ENCODE data around the gene ACSM6.
"Not testable (repeated sequence)": the region's sequence is repeated elsewhere in the genome, so short reads cannot be mapped to it uniquely, and the experiment has no call there.

Gene ACSM6

GRCh38 chr10:95217476-95217875 lies 23.4 kb downstream of the ACSM6 start:
- no peak for DNase-seq

GRCh38 chr10:95220539-95220938 lies 26.5 kb downstream of the ACSM6 start:
- DNase-seq = no peak

GRCh38 chr10:95221124-95221523 lies 27.1 kb downstream of the ACSM6 start:
- DNase-seq = no peak

- no peak for DNase-seq
These were observed 31.1 kb downstream of the ACSM6 start for GRCh38 chr10:95225136-95225535.

- DNase-seq = not testable (repeated sequence)
These were observed 35.1 kb downstream of the ACSM6 start for GRCh38 chr10:95228934-95229723.

- DNase-seq = no peak
These were observed 35.9 kb downstream of the ACSM6 start for GRCh38 chr10:95229724-95230627.

GRCh38 chr10:95230677-95231586 lies 36.9 kb downstream of the ACSM6 start:
- DNase-seq = peak; percentile 20

- DNase-seq = no peak
These were observed 39.5 kb downstream of the ACSM6 start for GRCh38 chr10:95233377-95234034.

GRCh38 chr10:95234951-95235350 lies 40.9 kb downstream of the ACSM6 start:
- DNase-seq = no peak

GRCh38 chr10:95235676-95236067 lies 41.6 kb downstream of the ACSM6 start:
- no peak for DNase-seq

GRCh38 chr10:95236068-95236903 lies 42.2 kb downstream of the ACSM6 start:
- no peak for DNase-seq

- DNase-seq = no peak
These were observed 43.5 kb downstream of the ACSM6 start for GRCh38 chr10:95237376-95238170.

- not testable (repeated sequence) for DNase-seq
These were observed 46.1 kb downstream of the ACSM6 start for GRCh38 chr10:95240096-95240495.

- no peak for DNase-seq
These were observed 46.8 kb downstream of the ACSM6 start for GRCh38 chr10:95240811-95241210.

- no peak for DNase-seq
These were observed 47.5 kb downstream of the ACSM6 start for GRCh38 chr10:95241533-95241932.

- DNase-seq = no peak
These were observed 48.7 kb downstream of the ACSM6 start for GRCh38 chr10:95242581-95243317.

- DNase-seq = no peak
These were observed 49.2 kb downstream of the ACSM6 start for GRCh38 chr10:95243318-95243617.

- DNase-seq = no peak
These were observed 50.1 kb downstream of the ACSM6 start for GRCh38 chr10:95244152-95244551.

- DNase-seq = no peak
These were observed 51.5 kb downstream of the ACSM6 start for GRCh38 chr10:95245425-95246055.

Measured in activated gamma-delta T cell (primary cell).